ENCODE measurements around the gene BORCS8.

GRCh38 chr19:19157808-19158207 lies 34.1 kb downstream of the BORCS8 start:
- TF ChIP-seq POLR2A (IDR thresholded peaks at IDR 0.05) (no peak), CTCF (IDR thresholded peaks at IDR 0.05) (no peak)
